Spleen (tissue), 7 donors: ENCODE results near the gene TBL1X.

Experiments used
- POLR2A ChIP-seq, 3 donors: fragments of 450-650 bp; IDR thresholded peaks; one replicate each; pipeline ENCODE4 v1.5.1; 2017; ENCODE audit warnings: antibody characterized with exemption in 3 of 3, mild to moderate bottlenecking in 1 of 3
- TF ChIP-seq, protein P1 (sequence below), 11 experiments: fragments of 200-600 bp in 7 of 11; fragments of 450-650 bp in 4 of 11; sonication (generic) in 4 of 11; IDR thresholded peaks in 8 of 11; conservative IDR thresholded peaks in 3 of 11; 1 replicate in 7 of 11; 2 replicates in 4 of 11; pipeline versions ENCODE4 v1.4.0 to v1.8.0; 2016 to 2021; ENCODE audit warnings: antibody characterized with exemption in 11 of 11, inconsistent platforms in 4 of 11, mild to moderate bottlenecking in 1 of 11
- donor health status: DM: no; HTN: no; CAD: no; lungs with moderate emphysema.
- donor health status: DM: no; HTN: no; CAD: no.
- donor health status: DM: no; HTN: no; CAD: no.

DNA sequence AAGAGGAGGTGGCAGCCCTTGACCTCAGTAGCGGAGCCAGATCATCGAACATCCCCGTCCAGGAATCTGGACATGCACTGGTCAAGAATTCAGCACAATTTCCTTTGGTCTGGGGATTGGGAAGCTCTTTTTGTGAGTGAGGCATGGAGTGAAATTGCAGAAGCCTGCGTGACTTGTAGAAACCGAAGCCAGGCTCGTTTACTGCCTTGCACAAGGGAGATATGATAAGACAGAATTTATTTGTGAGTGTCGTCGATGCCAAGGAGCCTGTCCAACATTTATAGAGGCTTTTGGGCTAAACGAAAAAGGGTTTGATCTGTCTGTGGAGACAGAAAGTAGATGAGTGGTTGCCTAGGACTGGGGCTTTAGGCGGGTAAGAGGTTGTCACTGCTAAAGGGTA, 50.6 kb downstream of the TBL1X start:
- TF ChIP-seq, protein P1, sequence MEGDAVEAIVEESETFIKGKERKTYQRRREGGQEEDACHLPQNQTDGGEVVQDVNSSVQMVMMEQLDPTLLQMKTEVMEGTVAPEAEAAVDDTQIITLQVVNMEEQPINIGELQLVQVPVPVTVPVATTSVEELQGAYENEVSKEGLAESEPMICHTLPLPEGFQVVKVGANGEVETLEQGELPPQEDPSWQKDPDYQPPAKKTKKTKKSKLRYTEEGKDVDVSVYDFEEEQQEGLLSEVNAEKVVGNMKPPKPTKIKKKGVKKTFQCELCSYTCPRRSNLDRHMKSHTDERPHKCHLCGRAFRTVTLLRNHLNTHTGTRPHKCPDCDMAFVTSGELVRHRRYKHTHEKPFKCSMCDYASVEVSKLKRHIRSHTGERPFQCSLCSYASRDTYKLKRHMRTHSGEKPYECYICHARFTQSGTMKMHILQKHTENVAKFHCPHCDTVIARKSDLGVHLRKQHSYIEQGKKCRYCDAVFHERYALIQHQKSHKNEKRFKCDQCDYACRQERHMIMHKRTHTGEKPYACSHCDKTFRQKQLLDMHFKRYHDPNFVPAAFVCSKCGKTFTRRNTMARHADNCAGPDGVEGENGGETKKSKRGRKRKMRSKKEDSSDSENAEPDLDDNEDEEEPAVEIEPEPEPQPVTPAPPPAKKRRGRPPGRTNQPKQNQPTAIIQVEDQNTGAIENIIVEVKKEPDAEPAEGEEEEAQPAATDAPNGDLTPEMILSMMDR (IDR thresholded peaks at IDR 0.05 in 8 of 11, conservative IDR thresholded peaks at IDR 0.05 in 3 of 11): no peak
- no peak for TF ChIP-seq POLR2A (IDR thresholded peaks at IDR 0.05)
